MM.1S (cell line): ENCODE data around the gene NDUFS6.

Experiments used
- DNase-seq: peaks from one replicate; pipeline ENCODE4 v3.0.0-alpha.2; 2015
- H2AFZ ChIP-seq: fragments of 300-600 bp; sonication (generic); 2 replicates; pipeline ENCODE4 v1.6.0; 2016; ENCODE audit warnings: antibody characterized with exemption, low read length
- H3F3A ChIP-seq: fragments of 300-600 bp; sonication (generic); 2 replicates; pipeline ENCODE4 v1.6.1; 2016; ENCODE audit warnings: mild to moderate bottlenecking, antibody characterized with exemption, low read length, moderate library complexity, mixed read lengths; ENCODE audit not compliant: insufficient read depth
- H3K27ac ChIP-seq: fragments of 300-600 bp; sonication (generic); 2 replicates; pipeline ENCODE4 v1.5.1; 2016; ENCODE audit warnings: mild to moderate bottlenecking, low read length
- H3K27me3 ChIP-seq: fragments of 300-600 bp; sonication (generic); replicated peaks from 2 replicates; pipeline ENCODE4 v1.6.0; 2016; ENCODE audit warnings: low read length; ENCODE audit not compliant: insufficient read depth
- H3K36me3 ChIP-seq: fragments of 300-600 bp; sonication (generic); replicated peaks from 2 replicates; pipeline ENCODE4 v1.6.1; 2016; ENCODE audit warnings: mild to moderate bottlenecking, low read length, mixed read lengths; ENCODE audit not compliant: insufficient read depth
- H3K4me1 ChIP-seq: fragments of 300-600 bp; sonication (generic); 2 replicates; pipeline ENCODE4 v1.6.1; 2016; ENCODE audit warnings: low read length, mixed read lengths
- H3K4me2 ChIP-seq: fragments of 300-600 bp; sonication (generic); 2 replicates; pipeline ENCODE4 v1.6.0; 2016; ENCODE audit warnings: low read depth, low read length
- H3K4me3 ChIP-seq: fragments of 300-600 bp; sonication (generic); 2 replicates; pipeline ENCODE4 v1.5.1; 2016; ENCODE audit warnings: low read length, mixed read lengths
- H3K79me2 ChIP-seq: fragments of 300-600 bp; sonication (generic); 2 replicates; pipeline ENCODE4 v1.6.1; 2016; ENCODE audit warnings: mixed run types, low read length, mixed read lengths
- H3K9ac ChIP-seq: fragments of 300-600 bp; sonication (generic); 2 replicates; pipeline ENCODE4 v1.6.1; 2016; ENCODE audit warnings: low read length, mixed read lengths
- H3K9me2 ChIP-seq: fragments of 300-600 bp; sonication (generic); replicated peaks from 2 replicates; pipeline ENCODE4 v1.6.1; 2016; ENCODE audit warnings: mild to moderate bottlenecking, low read length, mixed read lengths; ENCODE audit not compliant: insufficient read depth
- H3K9me3 ChIP-seq: fragments of 300-600 bp; sonication (generic); replicated peaks from 2 replicates; pipeline ENCODE4 v1.6.1; 2016; ENCODE audit warnings: mild to moderate bottlenecking, low read length, mixed read lengths; ENCODE audit not compliant: insufficient read depth
- H4K20me1 ChIP-seq: fragments of 300-600 bp; sonication (generic); 2 replicates; pipeline ENCODE4 v1.6.1; 2016; ENCODE audit warnings: mild to moderate bottlenecking, low read length, moderate library complexity, mixed read lengths; ENCODE audit not compliant: insufficient read depth
- CTCF ChIP-seq: fragments of 300-600 bp; sonication (generic); IDR thresholded peaks from 2 replicates; pipeline ENCODE4 v1.5.1; 2016; ENCODE audit warnings: antibody characterized with exemption, low read length, mixed read lengths
- EZH2 ChIP-seq: fragments of 300-600 bp; sonication (generic); optimal IDR thresholded peaks from 2 replicates; pipeline ENCODE3; 2017; ENCODE audit warnings: low read depth, mild to moderate bottlenecking, antibody characterized with exemption, low read length, mixed read lengths
- EZH2phosphoT487 ChIP-seq: fragments of 300-600 bp; sonication (generic); IDR thresholded peaks from 2 replicates; pipeline ENCODE4 v1.6.1; 2018; ENCODE audit warnings: antibody characterized with exemption, low read length

Gene NDUFS6

GRCh38 chr5:1771149-1772065, 29.8 kb upstream of the NDUFS6 start:
- Histone ChIP-seq H3K79me2 (no peaks in the 10 kb centered on the region), H4K20me1 (no peaks in the 10 kb centered on the region), H3K27me3 (0 out of 2 replicates have a peak, but pooled peaks cover 5% of the 10 kb centered on the region), H3K9ac (no peak overlapping the region), H3K9me2 (no peaks in the 10 kb centered on the region), H3K36me3 (no peaks in the 10 kb centered on the region), H3F3A (no peaks in the 10 kb centered on the region), H3K4me2 (no peak overlapping the region), H3K4me1 (no peaks in the 10 kb centered on the region), H3K9me3 (no peaks in the 10 kb centered on the region), H2AFZ (no peak overlapping the region), H3K4me3 (no peak overlapping the region), H3K27ac (no peak overlapping the region)
- TF ChIP-seq CTCF: no peak
- no peak for TF ChIP-seq EZH2phosphoT487
- TF ChIP-seq EZH2: no peak
- DNase-seq: no peak

DNA sequence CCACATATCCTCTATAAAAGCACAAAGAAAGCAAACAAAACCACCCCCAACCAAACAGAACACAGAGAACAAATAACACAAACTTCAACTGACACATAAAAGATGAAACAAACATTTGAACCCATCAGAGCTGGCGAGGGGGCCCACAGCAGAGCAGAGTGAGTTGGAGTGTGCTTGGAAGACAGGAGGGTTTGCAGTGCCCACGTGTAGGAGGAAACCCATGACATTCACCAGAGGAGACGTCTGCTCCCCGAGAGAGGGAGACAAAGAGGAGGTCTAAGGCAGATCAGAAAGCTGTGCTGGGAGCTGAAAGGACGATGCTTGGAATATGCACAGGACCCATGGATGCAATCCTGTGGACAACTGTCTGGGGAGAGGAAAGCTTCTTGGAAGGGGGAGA, 28.6 kb upstream of the NDUFS6 start:
- H3K27ac ChIP-seq: no peak overlapping the region
- H3K9me2 ChIP-seq: no peaks in the 10 kb centered on the region
- no peaks in the 10 kb centered on the region for H3K36me3 ChIP-seq
- H4K20me1 ChIP-seq: no peaks in the 10 kb centered on the region
- H3K27me3 ChIP-seq: no peaks in the 10 kb centered on the region
- no peak for DNase-seq
- no peak overlapping the region for H3K9ac ChIP-seq
- no peak overlapping the region; the same call in 1 of the 2 replicates for H2AFZ ChIP-seq
- no peak overlapping the region for H3K4me3 ChIP-seq
- H3K9me3 ChIP-seq: no peaks in the 10 kb centered on the region
- no peaks in the 10 kb centered on the region for H3F3A ChIP-seq
- no peaks in the 10 kb centered on the region for H3K79me2 ChIP-seq
- no peak for TF ChIP-seq EZH2phosphoT487
- TF ChIP-seq CTCF: peak; percentile 29
- no peaks in the 10 kb centered on the region for H3K4me1 ChIP-seq
- no peak overlapping the region for H3K4me2 ChIP-seq

DNA sequence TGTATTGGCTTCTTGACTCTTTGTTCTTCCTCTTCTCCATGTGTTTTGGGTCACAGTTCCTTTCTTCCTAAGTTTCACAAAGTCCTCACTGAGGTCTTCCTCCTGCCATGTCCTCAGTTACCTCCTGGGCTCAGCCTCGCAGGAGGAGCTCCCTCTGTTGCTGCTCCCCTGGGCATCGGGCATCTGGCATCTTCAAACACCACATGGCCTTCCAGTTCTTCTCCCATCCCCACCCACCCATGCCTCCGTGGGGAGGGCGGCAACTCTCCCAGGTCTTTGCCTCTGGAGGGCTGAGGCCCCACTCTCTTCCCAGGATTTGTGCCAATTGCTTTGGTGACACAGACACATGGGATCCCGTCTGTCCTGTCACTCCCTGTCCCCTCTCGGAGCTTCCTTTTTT, 24.4 kb upstream of the NDUFS6 start:
- H2AFZ ChIP-seq: no peak overlapping the region
- H3K9me2 ChIP-seq: no peaks in the 10 kb centered on the region
- no peak overlapping the region for H3K27ac ChIP-seq
- no peak overlapping the region for H3K4me2 ChIP-seq
- no peaks in the 10 kb centered on the region for H3F3A ChIP-seq
- H4K20me1 ChIP-seq: no peaks in the 10 kb centered on the region
- H3K27me3 ChIP-seq: no peaks in the 10 kb centered on the region
- no peaks in the 10 kb centered on the region for H3K79me2 ChIP-seq
- H3K9me3 ChIP-seq: no peaks in the 10 kb centered on the region
- H3K4me3 ChIP-seq: no peak overlapping the region
- H3K4me1 ChIP-seq: no peaks in the 10 kb centered on the region
- H3K9ac ChIP-seq: no peak overlapping the region
- H3K36me3 ChIP-seq: no peaks in the 10 kb centered on the region
- no peak for DNase-seq
- TF ChIP-seq EZH2 (no peak), CTCF (no peak), EZH2phosphoT487 (no peak)
